HG03354 (cell line): ENCODE data around the gene CCDC83.

Experiments
- ATAC-seq: cut with Tn5 transposase; IDR thresholded peaks from one replicate; pipeline ENCODE4 v1.9.1; 2021; ENCODE audit warnings: mild to moderate bottlenecking; ENCODE audit not compliant: unreplicated experiment, poor library complexity, severe bottlenecking

The CCDC83 gene

DNA sequence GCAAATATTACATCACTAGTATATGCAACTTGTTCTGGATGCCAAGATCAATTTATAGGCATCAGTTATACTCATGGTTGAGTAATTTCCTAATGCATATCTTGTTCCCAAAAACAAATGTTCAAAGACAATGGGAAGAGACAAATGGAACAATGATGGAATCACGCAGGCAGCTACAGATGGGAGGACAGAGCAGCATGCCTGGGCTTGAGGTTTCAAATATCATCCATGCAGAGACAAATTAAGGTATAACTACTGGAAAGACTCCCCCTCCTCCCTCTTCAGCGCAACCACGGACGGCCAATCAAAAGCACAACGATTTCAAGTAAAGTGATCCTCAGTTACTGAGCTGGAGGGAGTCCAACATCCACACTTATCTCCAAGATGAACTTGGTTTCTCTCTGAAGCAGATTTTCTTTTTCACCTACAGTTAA lies 106.8 kb downstream of the CCDC83 start:
- ATAC-seq = no peak

DNA sequence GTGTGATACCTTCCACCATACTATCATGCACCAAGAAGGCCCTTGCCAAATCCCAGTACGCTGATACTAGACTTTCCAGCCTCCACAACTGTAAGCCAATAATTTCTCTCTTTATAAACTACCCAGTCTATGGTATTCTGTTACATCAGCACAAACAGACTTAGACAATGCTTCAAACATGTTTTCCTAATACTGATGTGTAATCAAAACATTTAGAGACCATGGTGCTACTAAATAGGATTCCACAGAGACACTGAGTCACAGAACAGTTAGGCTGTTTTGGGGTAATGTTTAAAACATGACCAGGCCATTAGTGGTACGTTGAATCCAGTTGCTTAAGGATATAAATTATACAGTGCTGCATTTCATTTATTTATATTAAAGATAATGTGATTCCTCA lies 110.0 kb downstream of the CCDC83 start:
- ATAC-seq = no peak

DNA sequence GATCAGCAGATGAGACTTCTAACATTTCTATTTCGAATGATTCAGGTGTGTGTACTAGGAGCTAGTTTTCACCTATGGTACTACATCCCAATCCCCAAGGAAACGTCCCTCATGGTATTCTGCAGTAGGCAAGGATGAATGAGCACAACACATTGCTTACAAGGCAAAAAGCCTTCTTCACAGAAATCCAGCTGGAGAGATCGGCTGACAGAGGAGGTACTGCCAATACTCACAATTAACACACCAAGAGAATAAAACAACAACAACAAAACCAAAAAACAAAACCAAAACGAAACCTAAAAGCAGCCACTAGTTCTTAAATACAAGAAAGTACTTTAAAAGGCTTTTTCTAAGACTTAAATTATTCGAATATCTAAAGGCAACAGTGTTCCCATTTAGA lies 112.3 kb downstream of the CCDC83 start:
- no peak for ATAC-seq
